Effector memory CD4-positive, alpha-beta T cell (primary cell): ENCODE measurements around the gene ZNF543.
"Not testable (repeated sequence)": the region's sequence is repeated elsewhere in the genome, so short reads cannot be mapped to it uniquely, and the experiment has no call there.

ENCODE experiments used
- DNase-seq, 3 donors: peaks; one replicate each; pipeline ENCODE4 v3.0.0-alpha.2; 2020
- H3K27ac ChIP-seq: 2 replicates; pipeline ENCODE4 v1.7.0; 2013; ENCODE audit warnings: mild to moderate bottlenecking, low read length, moderate library complexity; ENCODE audit not compliant: insufficient read depth, poor library complexity, severe bottlenecking
- H3K27me3 ChIP-seq: replicated peaks from 2 replicates; pipeline ENCODE4 v1.7.0; 2013; ENCODE audit warnings: mild to moderate bottlenecking, low read length; ENCODE audit not compliant: insufficient read depth, control insufficient read depth, poor library complexity, severe bottlenecking
- H3K36me3 ChIP-seq: 2 replicates; pipeline ENCODE4 v1.7.0; 2013; ENCODE audit warnings: mild to moderate bottlenecking, low read length, moderate library complexity; ENCODE audit not compliant: control insufficient read depth, insufficient read depth
- H3K4me1 ChIP-seq: 2 replicates; pipeline ENCODE4 v1.7.0; 2013; ENCODE audit warnings: low read length, mild to moderate bottlenecking; ENCODE audit not compliant: control insufficient read depth, insufficient read depth, poor library complexity, severe bottlenecking
- H3K4me3 ChIP-seq: 2 replicates; pipeline ENCODE4 v1.7.0; 2013; ENCODE audit warnings: low read length, low read depth, mild to moderate bottlenecking; ENCODE audit not compliant: insufficient read depth, poor library complexity, severe bottlenecking
- H3K9me3 ChIP-seq: 2 replicates; pipeline ENCODE4 v1.7.0; 2013; ENCODE audit warnings: mild to moderate bottlenecking, low read length, moderate library complexity; ENCODE audit not compliant: control insufficient read depth
- total RNA-seq, 3 donors: gene quantifications; one replicate each; lab custom pipeline; 2026; lab: John Stamatoyannopoulos, UW

ZNF543 gene
- total RNA-seq = 9.3 to 20.1 (median 14.5) reads per million in 3 donors

DNA sequence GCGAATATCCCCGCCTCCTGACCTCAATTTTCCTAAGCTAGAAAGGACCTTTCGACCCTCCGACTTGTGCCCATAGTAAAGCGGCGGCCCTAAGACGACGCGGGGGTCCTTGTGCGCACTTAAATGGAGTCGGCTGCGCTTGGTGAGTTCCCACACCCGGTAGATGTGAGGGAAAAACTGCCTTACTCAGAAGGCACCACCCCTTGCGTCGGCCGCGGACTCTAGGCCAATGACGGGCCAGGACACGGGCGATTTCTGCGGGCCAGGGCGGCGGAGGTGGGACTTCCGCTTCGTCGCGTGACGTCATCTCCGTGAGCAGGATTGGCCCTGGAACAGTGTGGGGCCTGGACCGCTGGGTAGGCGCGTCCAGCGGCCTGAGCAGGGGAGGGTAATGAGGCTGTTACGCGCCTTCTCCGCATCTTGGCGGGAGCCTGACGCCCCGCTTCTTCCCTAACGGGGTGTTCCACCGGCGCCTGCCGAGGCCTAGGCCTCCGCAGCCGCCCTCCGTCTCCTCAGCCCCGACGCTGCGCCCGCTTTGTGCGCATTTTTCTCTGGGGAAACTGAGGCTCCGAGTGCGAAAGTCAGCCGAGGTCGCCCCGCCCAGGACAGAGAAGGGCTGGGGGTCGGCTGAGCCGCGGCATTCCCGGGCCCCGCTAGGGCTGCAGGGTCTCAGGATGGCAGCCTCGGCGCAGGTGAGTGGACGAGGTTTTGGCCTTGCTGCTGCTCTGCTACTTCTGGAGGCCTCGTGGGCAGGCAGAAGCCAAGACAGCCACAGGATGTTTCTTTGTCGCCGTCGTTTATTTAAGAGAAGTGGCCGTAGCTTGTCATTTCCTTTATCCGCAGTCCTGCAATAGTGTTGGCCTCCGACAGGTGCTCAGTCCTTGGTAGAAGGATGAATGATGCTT lies at the start of gene ZNF543:
TSS of gene ZNF543 (plus strand) at position 293 of the 905 bp plus-strand sequence. CDS start at position 675, 382 bp downstream.
- peak within 1 kb of the TSS; percentile 69 for H3K27ac ChIP-seq
- peaks cover 6% of the 10 kb centered on the region for H3K27me3 ChIP-seq
- peaks cover 27% of the 10 kb centered on the region for H3K36me3 ChIP-seq
- H3K9me3 ChIP-seq = peaks cover 5% of the 10 kb centered on the region
- peak within 1 kb of the TSS; percentile 54 for H3K4me3 ChIP-seq
- peaks cover 8% of the 10 kb centered on the region for H3K4me1 ChIP-seq
- peak; percentile 78 to 88 (median 83) for DNase-seq

DNA sequence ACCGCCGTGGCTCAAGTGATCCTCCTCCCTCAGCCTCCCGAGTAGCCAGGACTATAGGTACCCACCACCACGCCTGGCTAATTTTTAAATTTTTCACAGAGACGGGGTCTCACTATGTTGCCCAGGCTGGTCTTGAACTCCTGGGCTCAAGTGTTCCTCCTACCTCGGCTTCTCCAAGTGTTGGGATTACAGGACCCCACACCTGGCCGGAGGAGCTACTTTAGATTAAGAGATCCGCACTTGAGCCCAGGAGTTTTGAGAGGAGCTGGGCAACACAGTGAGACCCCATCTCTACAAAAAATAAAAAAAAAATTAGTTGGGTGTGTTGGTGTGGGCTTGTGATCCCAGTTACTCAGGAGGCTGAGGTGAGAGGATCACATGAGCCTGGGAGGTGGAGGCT lies 49.0 kb upstream of the ZNF543 start:
- Histone ChIP-seq H3K4me3 (no peak overlapping the region), H3K27ac (no peak overlapping the region), H3K4me1 (no peaks in the 10 kb centered on the region), H3K36me3 (peaks cover 3% of the 10 kb centered on the region), H3K27me3 (no peaks in the 10 kb centered on the region), H3K9me3 (no peaks in the 10 kb centered on the region)
- no peak for DNase-seq

DNA sequence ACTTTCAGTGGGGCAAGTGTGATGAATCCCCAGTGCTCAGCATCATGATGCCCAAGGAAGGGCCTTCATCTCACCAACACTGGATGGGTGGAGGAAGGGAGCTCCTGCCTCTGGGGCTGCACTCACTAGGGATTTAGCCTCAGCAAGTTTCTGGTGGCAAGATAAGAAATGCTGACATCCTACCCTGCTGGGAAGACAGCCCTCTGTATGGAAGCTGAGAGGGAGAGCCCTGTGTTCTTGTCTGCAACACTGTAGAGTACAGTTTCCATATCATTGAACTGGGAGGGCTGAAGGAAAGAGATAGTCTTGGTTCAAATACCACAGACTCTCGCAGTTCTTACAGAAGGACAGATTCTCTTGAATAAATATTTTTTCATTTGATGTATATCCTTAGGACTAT lies 47.3 kb upstream of the ZNF543 start:
- no peaks in the 10 kb centered on the region for H3K9me3 ChIP-seq
- no peaks in the 10 kb centered on the region for H3K27me3 ChIP-seq
- no peak overlapping the region for H3K27ac ChIP-seq
- H3K36me3 ChIP-seq = peaks cover 3% of the 10 kb centered on the region
- H3K4me3 ChIP-seq = no peak overlapping the region
- no peaks in the 10 kb centered on the region for H3K4me1 ChIP-seq
- DNase-seq = no peak

DNA sequence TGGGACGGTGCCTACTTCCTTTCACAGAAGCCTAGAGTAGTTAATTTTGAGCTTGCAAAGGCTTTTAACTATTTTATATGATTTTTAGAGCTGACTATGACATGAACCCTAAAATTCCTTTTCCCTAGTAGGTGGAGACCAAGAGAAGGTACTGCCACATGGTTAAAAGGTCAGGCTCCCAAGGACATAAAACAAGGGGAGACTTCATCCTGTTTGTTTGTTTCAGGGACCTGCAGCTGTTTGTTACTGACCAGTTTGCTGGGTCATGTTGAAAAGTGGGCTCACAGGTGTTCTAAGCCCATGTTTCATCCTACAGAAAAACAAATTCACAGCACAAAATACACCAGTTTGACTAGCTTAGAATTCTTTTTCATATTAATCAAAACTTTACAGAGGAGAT lies 43.8 kb upstream of the ZNF543 start:
- no peaks in the 10 kb centered on the region for H3K36me3 ChIP-seq
- H3K4me1 ChIP-seq = peaks cover 20% of the 10 kb centered on the region
- no peaks in the 10 kb centered on the region for H3K9me3 ChIP-seq
- H3K27ac ChIP-seq = no peak overlapping the region
- H3K27me3 ChIP-seq = no peaks in the 10 kb centered on the region
- no peak for DNase-seq
- no peak overlapping the region for H3K4me3 ChIP-seq

DNA sequence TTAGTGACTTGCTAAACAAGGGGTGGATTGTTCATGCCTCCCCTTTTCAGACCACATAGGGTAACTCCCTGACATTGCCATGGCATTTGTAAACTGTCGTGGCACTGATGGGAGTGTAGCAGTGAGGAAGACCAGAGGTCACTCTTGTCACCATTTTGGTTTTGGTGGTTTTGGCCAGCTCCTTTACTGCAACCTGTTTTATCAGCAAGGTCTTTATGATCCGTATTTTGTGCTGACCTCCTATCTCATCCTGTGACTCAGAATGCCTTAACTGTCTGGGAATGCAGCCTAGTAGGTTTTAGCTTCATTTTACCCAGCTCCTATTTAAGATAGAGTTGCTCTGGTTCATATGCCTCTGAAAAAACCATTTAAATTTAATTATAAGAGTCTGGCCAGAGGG lies 41.8 kb upstream of the ZNF543 start:
- DNase-seq, H3K9me3 ChIP-seq, H3K4me3 ChIP-seq, H3K27me3 ChIP-seq, H3K36me3 ChIP-seq, H3K27ac ChIP-seq: not testable (repeated sequence)
- H3K4me1 ChIP-seq = peaks cover 35% of the 10 kb centered on the region

DNA sequence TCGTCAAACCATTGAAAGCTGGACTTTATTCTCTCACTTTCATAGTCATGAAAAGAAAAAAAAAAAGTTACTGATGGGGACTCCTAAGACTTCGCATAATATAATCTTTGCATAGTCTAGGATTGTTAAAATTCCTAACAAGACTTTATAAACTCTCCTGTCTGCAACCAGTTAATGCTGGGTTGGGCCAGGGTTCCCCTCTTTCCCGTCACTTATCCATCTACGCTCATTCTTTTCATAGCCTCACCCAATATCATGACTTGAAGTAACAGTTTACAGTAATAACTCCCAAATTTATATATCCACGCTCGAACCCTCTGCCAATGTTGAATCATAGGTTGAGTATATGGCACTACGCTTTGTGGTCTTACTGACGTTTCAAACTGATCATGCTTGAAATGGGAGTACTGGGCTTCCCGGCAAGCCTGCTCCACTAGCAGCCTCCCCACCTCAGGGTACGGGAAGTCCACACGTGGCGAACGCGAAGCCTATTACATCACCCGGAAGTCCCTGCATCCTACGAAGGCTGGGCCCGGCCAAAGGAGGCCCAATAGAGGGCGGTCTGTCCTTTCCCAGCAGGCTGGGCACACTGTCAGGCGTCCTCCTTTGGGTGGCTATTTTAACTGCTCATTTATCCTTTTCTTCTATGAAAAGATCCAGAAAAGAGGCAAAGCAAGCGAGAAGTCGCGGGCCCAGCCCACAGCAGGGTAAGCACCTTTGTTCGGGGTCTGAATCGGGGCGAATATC lies 40.7 kb upstream of the ZNF543 start:
- Histone ChIP-seq H3K27me3 (no peaks in the 10 kb centered on the region), H3K27ac (peak overlapping the region; percentile 100), H3K9me3 (no peaks in the 10 kb centered on the region), H3K4me3 (peak overlapping the region; percentile 90), H3K36me3 (peaks cover 4% of the 10 kb centered on the region), H3K4me1 (peaks cover 35% of the 10 kb centered on the region)
- DNase-seq = peak; percentile 61 to 79 (median 69)

DNA sequence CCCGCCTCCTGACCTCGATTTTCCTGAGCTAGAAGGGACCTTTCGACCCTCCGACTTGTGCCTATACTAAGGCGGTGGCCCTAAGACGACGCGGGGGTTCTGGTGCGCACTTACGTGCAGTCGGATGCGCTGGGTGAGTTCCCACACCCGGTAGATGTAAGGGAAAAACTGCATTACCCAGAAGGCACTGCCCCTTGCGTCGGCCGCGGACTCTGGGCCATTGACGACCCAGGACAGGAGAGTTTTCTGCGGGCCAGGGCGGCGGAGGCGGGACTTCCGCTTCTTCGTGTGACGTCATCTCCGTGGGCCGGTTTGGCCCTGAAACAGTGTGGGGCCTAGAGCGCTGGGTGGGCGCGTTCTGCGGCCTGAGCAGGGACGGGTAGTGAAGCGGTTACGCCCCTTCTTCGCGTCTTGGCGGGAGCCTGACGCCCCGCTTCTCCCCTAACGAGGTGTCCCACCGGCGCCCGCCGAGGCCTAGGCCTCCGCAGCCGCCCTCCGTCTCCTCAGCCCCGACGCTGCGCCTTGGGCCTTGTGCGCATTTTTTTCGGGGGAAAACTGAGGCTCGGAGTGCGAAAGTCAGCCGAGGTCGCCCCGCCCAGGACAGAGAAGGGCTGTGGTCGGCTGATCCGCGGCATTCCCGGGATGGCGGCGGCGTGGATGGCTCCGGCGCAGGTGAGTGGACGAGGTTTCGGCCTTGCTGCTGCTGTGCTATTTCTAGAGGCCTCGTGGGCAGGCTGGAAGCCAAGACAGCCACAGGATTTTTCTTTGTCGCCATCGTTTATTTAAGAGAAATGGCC lies 39.9 kb upstream of the ZNF543 start, which contains the start of gene ZNF460:
TSS of gene ZNF460 (plus strand) at position 321 of the 797 bp plus-strand sequence. CDS start at position 643, 322 bp downstream.
- Histone ChIP-seq H3K9me3 (no peaks in the 10 kb centered on the region), H3K4me3 (peak within 1 kb of the TSS; percentile 90), H3K4me1 (peaks cover 35% of the 10 kb centered on the region), H3K27me3 (no peaks in the 10 kb centered on the region), H3K27ac (peak within 1 kb of the TSS; percentile 100), H3K36me3 (peaks cover 12% of the 10 kb centered on the region)
- peak; percentile 92 for DNase-seq

DNA sequence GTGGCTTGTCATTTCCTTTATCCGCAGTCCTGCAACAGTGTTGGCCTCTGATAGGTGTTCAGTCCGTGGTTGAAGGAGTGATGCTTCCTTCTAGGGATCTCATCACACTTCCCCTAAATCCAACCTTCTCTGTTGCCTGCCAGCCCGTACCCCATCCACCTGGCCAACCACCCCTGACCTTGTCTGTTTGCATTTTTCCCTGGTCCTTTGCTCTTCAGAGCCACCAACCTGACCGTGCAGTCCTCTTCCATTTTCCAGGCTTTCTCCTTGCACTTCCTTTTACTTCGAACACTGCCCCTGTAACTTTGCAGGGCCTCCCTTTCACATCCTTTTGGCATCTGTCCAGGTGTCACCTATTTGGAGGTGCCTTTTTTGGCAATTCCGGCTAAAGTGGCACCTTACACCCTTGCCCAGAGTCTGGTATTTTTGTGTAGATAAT lies 39.3 kb upstream of the ZNF543 start:
- peak overlapping the region; percentile 90 for H3K4me3 ChIP-seq
- DNase-seq = peak in 2 of 3 donors; percentile 4 to 8

DNA sequence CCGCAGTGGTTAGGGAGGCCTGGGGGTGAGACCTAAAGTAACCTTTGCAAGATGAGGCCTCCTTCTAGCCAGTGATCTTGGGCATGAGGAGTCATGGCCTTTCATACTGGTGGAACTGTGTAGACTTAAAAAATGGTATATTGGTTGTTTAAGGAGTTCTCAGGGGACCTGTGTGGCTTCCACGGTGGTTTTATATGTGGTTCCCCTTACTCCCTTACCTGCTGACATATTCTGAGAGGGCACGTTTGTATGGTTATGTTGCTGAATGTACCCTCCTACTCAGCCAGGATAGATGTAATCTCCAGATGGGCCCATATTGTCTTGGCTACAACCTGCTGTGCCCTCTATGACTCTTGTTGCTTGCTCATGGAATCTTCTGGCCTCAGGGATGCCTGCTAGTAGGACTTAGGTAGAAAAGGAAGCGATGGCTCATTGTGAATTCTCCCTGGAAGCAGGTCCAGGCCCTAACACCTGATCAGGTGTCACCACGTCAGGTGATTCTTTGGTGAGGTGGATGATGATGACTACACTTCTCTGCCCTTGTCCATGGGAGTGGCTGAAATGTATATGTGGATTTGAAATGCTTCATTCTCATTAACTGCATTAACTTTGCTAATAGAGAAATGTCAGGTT lies 38.1 kb upstream of the ZNF543 start:
- Histone ChIP-seq H3K4me3 (no peak overlapping the region), H3K27me3 (no peaks in the 10 kb centered on the region), H3K4me1 (peaks cover 35% of the 10 kb centered on the region), H3K36me3 (peaks cover 29% of the 10 kb centered on the region), H3K27ac (peak overlapping the region; percentile 16), H3K9me3 (no peaks in the 10 kb centered on the region)
- no peak for DNase-seq

More for the DNA sequence above, 39.3 kb upstream of the ZNF543 start:
- Histone ChIP-seq H3K36me3 (peaks cover 18% of the 10 kb centered on the region), H3K9me3 (no peaks in the 10 kb centered on the region), H3K27me3 (no peaks in the 10 kb centered on the region), H3K27ac (peak overlapping the region; percentile 100), H3K4me1 (peaks cover 35% of the 10 kb centered on the region)
